HepG2 (cell line): ENCODE data around the gene SHISA9. TPM values are rescaled to one million over a fixed set of nuclear protein-coding genes. Genes with fewer than 3 reads are reported as not detected.

Experiments used
- CENPBD1 ChIP-seq: sonication (generic); formaldehyde crosslinking; IDR thresholded peaks from 2 replicates; pipeline ENCODE4 v1.8.0; 2022; ENCODE audit warnings: missing genetic modification reagents, low read depth, mild to moderate bottlenecking, borderline replicate concordance
- EHMT2 ChIP-seq: fragments of 200-600 bp; sonication (generic); IDR thresholded peaks from 2 replicates; pipeline ENCODE4 v1.7.0; 2017; ENCODE audit warnings: antibody characterized with exemption, low read depth, low read length, borderline replicate concordance
- FOSL2 ChIP-seq: sonication (generic); formaldehyde crosslinking; IDR thresholded peaks from 2 replicates; pipeline ENCODE4 v1.4.0; 2020; ENCODE audit warnings: missing genetic modification reagents
- GFI1 ChIP-seq: sonication (generic); formaldehyde crosslinking; IDR thresholded peaks from 2 replicates; pipeline ENCODE4 v1.5.0; 2020; ENCODE audit warnings: missing genetic modification reagents, mild to moderate bottlenecking, borderline replicate concordance
- HNRNPH1 ChIP-seq: fragments of 200-400 bp; formaldehyde crosslinking; optimal IDR thresholded peaks from 2 replicates; pipeline ENCODE3; 2017; ENCODE audit warnings: mild to moderate bottlenecking, low read depth, low read length
- MED1 ChIP-seq: sonication (generic); formaldehyde crosslinking; IDR thresholded peaks from 2 replicates; pipeline ENCODE4 v1.4.0; 2020; ENCODE audit warnings: missing genetic modification reagents
- MEIS1 ChIP-seq: sonication (generic); formaldehyde crosslinking; IDR thresholded peaks from 2 replicates; pipeline ENCODE4 v1.9.0; 2021; ENCODE audit warnings: mild to moderate bottlenecking, missing genetic modification reagents, moderate library complexity, borderline replicate concordance
- NCOA1 ChIP-seq: sonication (generic); formaldehyde crosslinking; IDR thresholded peaks from 2 replicates; pipeline ENCODE4 v1.9.0; 2021; ENCODE audit warnings: missing genetic modification reagents
- PCBP2 ChIP-seq: fragments of 200-400 bp; formaldehyde crosslinking; optimal IDR thresholded peaks from 2 replicates; pipeline ENCODE3; 2018; ENCODE audit warnings: low read length, low read depth; ENCODE audit not compliant: poor library complexity, severe bottlenecking
- POLR2AphosphoS5 ChIP-seq: IDR thresholded peaks from 2 replicates; pipeline ENCODE4 v1.6.1; 2012; ENCODE audit warnings: low read depth, low read length
- RAD51 ChIP-seq: fragments of 450-650 bp; IDR thresholded peaks from 2 replicates; pipeline ENCODE4 v1.6.1; 2016; ENCODE audit warnings: borderline replicate concordance
- RXRB ChIP-seq: IDR thresholded peaks from 2 replicates; pipeline ENCODE4 v1.6.1; 2016; ENCODE audit warnings: borderline replicate concordance, missing genetic modification reagents, missing compliant biosample characterization
- TCF7L2 ChIP-seq: IDR thresholded peaks from 2 replicates; pipeline ENCODE4 v1.6.1; 2011; ENCODE audit warnings: mild to moderate bottlenecking, low read depth, low read length, moderate library complexity
- ZFX ChIP-seq: sonication (generic); formaldehyde crosslinking; IDR thresholded peaks from 2 replicates; pipeline ENCODE4 v1.4.0; 2020; ENCODE audit warnings: mild to moderate bottlenecking, low read depth, missing genetic modification reagents, moderate library complexity
- ZKSCAN8 ChIP-seq: IDR thresholded peaks from 2 replicates; pipeline ENCODE4 v1.6.1; 2016; ENCODE audit warnings: borderline replicate concordance, missing genetic modification reagents, missing compliant biosample characterization
- ZMAT3 ChIP-seq: sonication (generic); formaldehyde crosslinking; conservative IDR thresholded peaks from 2 replicates; pipeline ENCODE4 v1.7.0; 2021; ENCODE audit warnings: missing genetic modification reagents
- ZNF3 ChIP-seq: IDR thresholded peaks from 2 replicates; pipeline ENCODE4 v1.7.0; 2017; ENCODE audit warnings: inconsistent platforms
- ZNF333 ChIP-seq: sonication (generic); formaldehyde crosslinking; IDR thresholded peaks from 2 replicates; pipeline ENCODE4 v1.4.0; 2020; ENCODE audit warnings: mild to moderate bottlenecking, missing genetic modification reagents, borderline replicate concordance
- ZNF33A ChIP-seq: sonication (generic); formaldehyde crosslinking; IDR thresholded peaks from 2 replicates; pipeline ENCODE4 v1.5.1; 2020; ENCODE audit warnings: missing genetic modification reagents, mild to moderate bottlenecking, moderate library complexity, borderline replicate concordance
- ZNF33B ChIP-seq: sonication (generic); formaldehyde crosslinking; IDR thresholded peaks from 2 replicates; pipeline ENCODE4 v1.5.1; 2020; ENCODE audit warnings: mild to moderate bottlenecking, missing genetic modification reagents
- ZNF354B ChIP-seq: sonication (generic); formaldehyde crosslinking; IDR thresholded peaks from 2 replicates; pipeline ENCODE4 v1.8.0; 2022; ENCODE audit warnings: mild to moderate bottlenecking, missing genetic modification reagents
- ZNF446 ChIP-seq: sonication (generic); formaldehyde crosslinking; IDR thresholded peaks from 2 replicates; pipeline ENCODE4 v1.5.0; 2020; ENCODE audit warnings: mild to moderate bottlenecking, missing genetic modification reagents
- ZNF484 ChIP-seq: sonication (generic); formaldehyde crosslinking; IDR thresholded peaks from 2 replicates; pipeline ENCODE4 v1.5.1; 2020; ENCODE audit warnings: mild to moderate bottlenecking, low read depth, missing genetic modification reagents, borderline replicate concordance
- ZNF891 ChIP-seq: sonication (generic); formaldehyde crosslinking; IDR thresholded peaks from 2 replicates; pipeline ENCODE4 v1.5.0; 2020; ENCODE audit warnings: mild to moderate bottlenecking, missing genetic modification reagents
- polyA plus RNA-seq, 8 experiments: library from polyadenylated mRNA; depleted of rRNA in 3 of 8; stranded (reverse) in 7 of 8; unstranded in 1 of 8; fragments of >200 nt; fragmentation: Illumina TruSeq in 4 of 8; extraction: Trizol in 4 of 8; gene quantifications; 2 replicates each; pipeline versions ENCODE4 v1.2.1 to v1.2.3, GENCODE V29; 2011 to 2016; ENCODE audit warnings: low read depth in 4 of 8, missing spikeins in 1 of 8, mixed read lengths in 1 of 8; ENCODE audit not compliant: insufficient read depth in 1 of 8
- total RNA-seq, 5 experiments: library from RNA; depleted of rRNA; stranded (reverse); fragments of >200 nt; fragmentation: Illumina TruSeq; extraction: Trizol; gene quantifications; 2 replicates each; pipeline ENCODE4 v1.2.3, GENCODE V29; 2016; ENCODE audit warnings: low read depth in 1 of 5
- TF ChIP-seq, protein P1 (sequence below): sonication (generic); formaldehyde crosslinking; IDR thresholded peaks from 2 replicates; pipeline ENCODE4 v1.5.0; 2020; ENCODE audit warnings: missing genetic modification reagents
- TF ChIP-seq, protein P2 (sequence below): IDR thresholded peaks from 2 replicates; pipeline ENCODE4 v1.6.1; 2016
- TF ChIP-seq, protein P3 (sequence below): IDR thresholded peaks from 2 replicates; pipeline ENCODE4 v1.6.1; 2018; ENCODE audit warnings: missing genetic modification reagents
- TF ChIP-seq, protein P4 (sequence below): IDR thresholded peaks from 2 replicates; pipeline ENCODE4 v1.6.1; 2016; ENCODE audit warnings: low read depth, borderline replicate concordance

Gene SHISA9
- total and polyA plus RNA-seq, 2 of the 13 experiments (the other 11 are each of a cell fraction or from before 2014, with no cell fraction given): 0.01 TPM; not detected in 1

DNA sequence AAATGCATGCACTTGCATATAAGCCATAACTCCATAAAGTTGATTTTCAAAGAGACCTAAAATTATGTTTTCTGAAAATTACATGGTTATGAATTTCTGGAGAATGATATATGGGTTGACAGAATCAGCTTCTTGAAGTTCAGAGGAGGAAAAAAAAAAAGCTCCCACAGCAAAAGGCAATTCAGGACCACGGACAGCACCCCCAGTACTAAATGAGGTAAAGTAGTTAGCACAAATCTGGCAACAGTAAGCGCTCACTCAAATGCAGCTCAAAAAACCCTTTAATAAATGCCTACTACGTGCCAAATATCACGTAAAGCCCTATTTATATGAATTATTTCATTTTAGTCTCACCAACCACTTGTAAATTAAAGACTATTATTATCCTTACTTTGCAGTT lies 135.2 kb downstream of the SHISA9 start (continued):
- TF ChIP-seq ZNF446 (CRISPR knock-in tag): no peak
- no peak for TF ChIP-seq FOSL2
- TF ChIP-seq ZNF33A (CRISPR knock-in tag): no peak
- TF ChIP-seq RXRB (CRISPR knock-in tag): peak; percentile 66
- TF ChIP-seq NCOA1: no peak
- 0 out of 2 replicates have a peak, but pooled peaks have one; percentile 46 for TF ChIP-seq CENPBD1 (CRISPR knock-in tag)
- TF ChIP-seq, protein P1, sequence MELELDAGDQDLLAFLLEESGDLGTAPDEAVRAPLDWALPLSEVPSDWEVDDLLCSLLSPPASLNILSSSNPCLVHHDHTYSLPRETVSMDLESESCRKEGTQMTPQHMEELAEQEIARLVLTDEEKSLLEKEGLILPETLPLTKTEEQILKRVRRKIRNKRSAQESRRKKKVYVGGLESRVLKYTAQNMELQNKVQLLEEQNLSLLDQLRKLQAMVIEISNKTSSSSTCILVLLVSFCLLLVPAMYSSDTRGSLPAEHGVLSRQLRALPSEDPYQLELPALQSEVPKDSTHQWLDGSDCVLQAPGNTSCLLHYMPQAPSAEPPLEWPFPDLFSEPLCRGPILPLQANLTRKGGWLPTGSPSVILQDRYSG (CRISPR knock-in tag): 0 out of 2 replicates have a peak, but pooled peaks have one; percentile 39
- TF ChIP-seq EHMT2: peak; percentile 97
- TF ChIP-seq ZKSCAN8 (CRISPR knock-in tag): no peak
- TF ChIP-seq ZNF3 (CRISPR knock-in tag): 0 out of 2 replicates have a peak, but pooled peaks have one; percentile 25
- TF ChIP-seq ZNF891 (CRISPR knock-in tag): no peak
- TF ChIP-seq ZNF33B: no peak
- TF ChIP-seq ZFX (CRISPR knock-in tag): no peak
- no peak for TF ChIP-seq TCF7L2
- TF ChIP-seq, protein P2, sequence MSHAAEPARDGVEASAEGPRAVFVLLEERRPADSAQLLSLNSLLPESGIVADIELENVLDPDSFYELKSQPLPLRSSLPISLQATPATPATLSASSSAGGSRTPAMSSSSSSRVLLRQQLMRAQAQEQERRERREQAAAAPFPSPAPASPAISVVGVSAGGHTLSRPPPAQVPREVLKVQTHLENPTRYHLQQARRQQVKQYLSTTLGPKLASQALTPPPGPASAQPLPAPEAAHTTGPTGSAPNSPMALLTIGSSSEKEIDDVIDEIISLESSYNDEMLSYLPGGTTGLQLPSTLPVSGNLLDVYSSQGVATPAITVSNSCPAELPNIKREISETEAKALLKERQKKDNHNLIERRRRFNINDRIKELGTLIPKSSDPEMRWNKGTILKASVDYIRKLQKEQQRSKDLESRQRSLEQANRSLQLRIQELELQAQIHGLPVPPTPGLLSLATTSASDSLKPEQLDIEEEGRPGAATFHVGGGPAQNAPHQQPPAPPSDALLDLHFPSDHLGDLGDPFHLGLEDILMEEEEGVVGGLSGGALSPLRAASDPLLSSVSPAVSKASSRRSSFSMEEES (CRISPR knock-in tag): peak; percentile 79
- TF ChIP-seq PCBP2: no peak
- TF ChIP-seq, protein P3, sequence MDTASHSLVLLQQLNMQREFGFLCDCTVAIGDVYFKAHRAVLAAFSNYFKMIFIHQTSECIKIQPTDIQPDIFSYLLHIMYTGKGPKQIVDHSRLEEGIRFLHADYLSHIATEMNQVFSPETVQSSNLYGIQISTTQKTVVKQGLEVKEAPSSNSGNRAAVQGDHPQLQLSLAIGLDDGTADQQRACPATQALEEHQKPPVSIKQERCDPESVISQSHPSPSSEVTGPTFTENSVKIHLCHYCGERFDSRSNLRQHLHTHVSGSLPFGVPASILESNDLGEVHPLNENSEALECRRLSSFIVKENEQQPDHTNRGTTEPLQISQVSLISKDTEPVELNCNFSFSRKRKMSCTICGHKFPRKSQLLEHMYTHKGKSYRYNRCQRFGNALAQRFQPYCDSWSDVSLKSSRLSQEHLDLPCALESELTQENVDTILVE (CRISPR knock-in tag): peak; percentile 72; the same call in 1 of the 2 replicates
- no peak for TF ChIP-seq HNRNPH1
- no peak for TF ChIP-seq POLR2AphosphoS5
- TF ChIP-seq ZMAT3 (CRISPR knock-in tag): peak; percentile 75; the same call in 1 of the 2 replicates
- no peak for TF ChIP-seq GFI1
- TF ChIP-seq ZNF484 (CRISPR knock-in tag): no peak
- TF ChIP-seq ZNF333 (CRISPR knock-in tag): no peak
- TF ChIP-seq RAD51: no peak
- peak; percentile 41; the same call in 1 of the 2 replicates for TF ChIP-seq MED1 (CRISPR knock-in tag)
- TF ChIP-seq, protein P4, sequence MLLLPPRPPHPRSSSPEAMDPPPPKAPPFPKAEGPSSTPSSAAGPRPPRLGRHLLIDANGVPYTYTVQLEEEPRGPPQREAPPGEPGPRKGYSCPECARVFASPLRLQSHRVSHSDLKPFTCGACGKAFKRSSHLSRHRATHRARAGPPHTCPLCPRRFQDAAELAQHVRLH: peak; percentile 65; the same call in 1 of the 2 replicates
- no peak for TF ChIP-seq ZNF354B (CRISPR knock-in tag)
- no peak for TF ChIP-seq MEIS1 (CRISPR knock-in tag)
